GM21576 (cell line): ENCODE data around the gene INO80D.
"Not testable (repeated sequence)": the region's sequence is repeated elsewhere in the genome, so short reads cannot be mapped to it uniquely, and the experiment has no call there.

Source experiments
- ATAC-seq: cut with Tn5 transposase; IDR thresholded peaks from one replicate; pipeline ENCODE4 v1.9.1; 2021; ENCODE audit warnings: mild to moderate bottlenecking, moderate library complexity; ENCODE audit not compliant: unreplicated experiment

INO80D gene

DNA sequence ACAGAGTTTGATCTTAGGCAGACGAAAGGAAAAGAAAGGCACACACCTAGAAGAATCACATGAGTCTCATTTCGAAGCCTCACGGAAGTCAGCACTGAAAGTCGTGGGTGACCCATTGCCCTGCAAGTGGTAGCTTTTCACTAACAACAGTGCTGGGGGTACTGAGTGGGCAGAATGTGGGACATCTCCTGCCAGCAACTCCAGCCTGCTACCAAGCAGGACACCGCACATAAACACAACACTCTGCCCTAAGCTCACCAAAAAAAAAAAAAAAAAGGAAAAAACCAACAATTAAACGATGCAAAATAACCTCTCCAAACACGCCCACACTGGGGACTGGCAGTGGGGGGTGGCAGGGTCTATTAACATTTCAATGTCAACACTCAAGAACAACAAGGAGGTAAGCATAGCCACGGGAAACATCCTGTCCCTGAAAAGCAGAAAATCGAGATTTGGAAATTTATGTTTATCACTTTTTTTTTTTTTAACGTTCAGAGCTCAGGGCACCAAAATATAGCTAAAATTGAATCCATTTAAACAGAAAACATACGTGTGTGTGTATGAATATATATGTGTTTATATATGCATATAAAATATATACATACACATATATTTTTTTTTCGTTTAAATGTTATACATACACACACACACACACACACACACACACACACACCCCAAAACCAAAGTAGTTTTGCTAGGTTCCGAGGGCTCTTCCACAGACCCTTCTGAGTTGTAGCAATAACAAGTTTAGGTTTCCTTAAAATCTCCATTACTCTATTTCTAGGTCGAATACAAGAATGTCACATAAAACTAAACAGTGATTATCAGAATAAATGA lies 2.2 kb downstream of the INO80D start:
- ATAC-seq: peak; percentile 25

DNA sequence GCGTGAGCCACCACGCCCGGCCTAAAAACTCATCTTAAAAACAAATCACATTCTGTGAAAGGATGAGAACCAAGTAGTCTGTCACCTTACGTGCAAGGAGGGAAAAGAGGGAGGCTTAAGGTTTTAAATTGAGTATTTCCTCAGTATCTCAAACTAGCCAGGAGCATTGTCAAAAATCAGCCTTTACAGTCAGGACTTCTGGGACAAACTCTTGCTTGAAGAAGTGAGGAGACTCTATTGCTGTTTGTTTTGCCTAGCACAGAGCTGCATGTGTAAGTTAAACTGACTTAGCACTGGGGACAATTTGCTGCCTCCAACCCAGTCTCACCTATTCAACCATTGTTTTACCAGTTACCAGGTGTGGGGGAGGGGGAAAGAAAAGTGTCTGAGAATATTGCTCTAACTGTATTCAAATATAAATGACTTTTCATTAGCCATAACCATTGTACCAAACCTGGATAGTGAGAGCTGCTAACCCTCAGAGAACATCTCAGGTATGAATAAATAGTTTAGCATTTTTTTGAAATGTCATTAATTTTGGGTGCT lies 3.6 kb downstream of the INO80D start:
- no peak for ATAC-seq

DNA sequence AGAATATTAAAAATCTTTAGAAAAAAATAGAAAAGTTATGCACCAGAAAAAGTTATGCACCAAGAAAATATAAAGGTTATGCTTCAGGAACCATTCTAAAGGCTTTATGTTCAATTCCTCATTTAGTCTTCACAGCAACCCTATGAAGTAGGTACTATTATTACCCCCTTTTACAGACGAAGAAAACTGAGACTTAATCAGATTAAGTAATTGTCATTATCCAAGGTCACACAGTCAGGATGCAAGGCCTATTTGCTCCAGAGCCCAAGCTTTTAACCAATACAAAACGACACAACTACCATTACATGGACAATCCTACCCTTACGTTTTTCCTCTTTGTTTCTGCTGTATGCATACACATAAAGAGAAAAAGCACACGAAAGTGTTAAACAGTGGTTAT lies 5.0 kb downstream of the INO80D start:
- ATAC-seq: no peak

DNA sequence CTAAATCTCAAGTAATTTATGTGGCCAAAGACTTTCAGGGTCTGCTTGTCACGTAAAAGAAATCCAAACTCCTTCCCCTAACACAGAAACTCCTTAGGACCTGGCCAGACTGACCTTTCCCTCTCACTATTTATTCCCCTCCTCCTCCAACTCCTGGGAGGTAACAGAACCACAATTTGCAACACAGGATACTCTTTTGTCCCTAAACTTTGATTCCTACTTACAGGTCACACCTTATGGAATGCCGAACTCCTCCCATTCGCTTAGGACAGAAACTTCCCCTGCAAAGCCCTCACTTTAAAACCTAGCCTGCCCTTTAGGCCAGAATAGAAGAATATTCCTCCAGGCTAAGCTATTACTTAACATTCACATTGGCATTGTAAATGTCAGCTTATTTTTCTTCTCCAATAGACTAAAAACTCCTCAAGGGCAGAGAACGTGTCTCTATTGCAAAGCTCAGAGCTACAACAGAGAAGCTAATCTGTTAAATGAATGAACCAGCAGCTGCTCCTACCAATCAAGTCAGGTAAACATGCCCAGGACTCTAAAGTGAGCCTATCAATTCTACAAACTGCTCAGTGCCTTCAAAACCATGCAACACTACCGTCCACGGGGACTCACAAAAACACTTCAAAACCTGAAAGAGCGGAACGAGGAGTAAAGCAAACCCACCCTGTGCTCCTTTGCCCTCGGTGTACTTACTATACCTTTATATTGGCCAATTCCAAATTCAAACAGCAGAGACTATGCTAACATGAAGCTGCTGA lies 6.1 kb downstream of the INO80D start:
- ATAC-seq: no peak

DNA sequence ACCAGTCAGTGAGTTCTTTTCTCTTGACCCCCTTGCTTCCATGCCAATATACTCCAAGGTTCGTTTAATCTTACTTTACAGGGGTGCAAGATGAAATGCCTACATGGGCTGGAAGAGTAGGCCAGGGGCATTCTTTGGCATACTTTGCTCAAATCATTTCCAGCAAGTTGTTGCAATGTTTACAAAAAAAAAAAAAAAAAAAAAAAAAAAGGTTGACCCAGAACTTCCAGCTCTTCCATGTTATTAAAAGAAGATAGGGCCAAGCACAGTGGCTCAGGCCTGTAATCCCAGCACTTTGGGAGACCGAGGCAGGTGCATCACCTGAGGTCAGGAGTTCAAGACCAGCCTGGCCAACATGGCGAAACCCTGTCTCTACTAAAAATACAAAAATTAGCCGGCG lies 8.1 kb downstream of the INO80D start:
- ATAC-seq: not testable (repeated sequence)

DNA sequence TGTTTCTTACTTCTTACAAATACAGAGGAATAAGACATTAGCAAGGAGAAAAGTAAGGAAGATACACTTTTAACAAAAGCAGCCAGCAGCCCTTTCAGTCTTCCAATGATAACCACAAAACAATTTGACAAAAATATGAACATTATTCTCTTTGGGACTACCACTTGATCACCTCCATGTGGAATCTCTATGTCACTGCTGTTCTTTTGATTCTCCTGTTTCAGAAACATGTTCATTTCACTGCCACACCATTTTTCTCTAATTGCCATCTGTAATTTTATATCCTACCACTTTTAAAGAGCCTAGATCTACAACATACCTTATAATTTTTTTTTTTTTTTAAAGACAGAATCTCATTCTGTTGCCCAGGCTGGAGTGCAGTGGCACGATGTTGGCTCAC lies 10.9 kb downstream of the INO80D start:
- ATAC-seq: no peak

DNA sequence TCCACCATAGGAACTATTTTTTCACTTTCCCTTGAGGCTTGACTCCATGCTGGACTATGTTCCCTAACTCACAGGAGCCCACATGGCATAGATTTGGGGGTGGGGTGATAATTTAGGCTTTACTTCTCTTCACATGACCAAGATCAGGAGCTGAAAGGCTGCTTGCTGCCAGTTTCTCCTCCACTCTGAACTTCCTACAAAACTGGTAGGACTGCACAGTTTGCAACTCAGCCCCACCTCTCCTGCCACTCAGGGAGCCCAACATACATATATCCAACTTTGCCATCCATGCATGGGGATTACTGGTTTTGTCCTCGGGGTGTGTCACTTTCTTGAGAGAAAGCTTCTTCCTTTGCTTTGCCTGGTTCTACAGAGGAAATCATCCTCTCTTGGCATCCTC lies 14.2 kb downstream of the INO80D start:
- no peak for ATAC-seq

DNA sequence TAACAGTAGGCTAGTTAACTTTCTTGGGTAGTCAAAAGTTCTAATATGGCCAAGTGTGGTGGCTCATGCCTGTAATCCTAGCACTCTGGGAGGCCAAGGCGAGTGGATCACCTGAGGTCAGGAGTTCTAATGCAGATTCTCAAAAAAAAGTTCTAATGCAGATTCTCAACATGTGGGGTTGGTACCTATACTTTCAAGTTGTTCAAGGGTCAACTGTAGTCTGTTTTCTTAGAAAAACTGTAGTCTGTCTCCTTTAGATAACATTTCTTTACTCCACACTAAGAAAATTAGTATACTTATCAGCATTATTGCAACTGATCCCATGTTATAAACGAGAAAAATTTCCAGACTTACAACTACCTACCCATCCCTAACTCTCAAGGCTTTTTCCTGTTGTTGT lies 16.6 kb downstream of the INO80D start:
- ATAC-seq: no peak

DNA sequence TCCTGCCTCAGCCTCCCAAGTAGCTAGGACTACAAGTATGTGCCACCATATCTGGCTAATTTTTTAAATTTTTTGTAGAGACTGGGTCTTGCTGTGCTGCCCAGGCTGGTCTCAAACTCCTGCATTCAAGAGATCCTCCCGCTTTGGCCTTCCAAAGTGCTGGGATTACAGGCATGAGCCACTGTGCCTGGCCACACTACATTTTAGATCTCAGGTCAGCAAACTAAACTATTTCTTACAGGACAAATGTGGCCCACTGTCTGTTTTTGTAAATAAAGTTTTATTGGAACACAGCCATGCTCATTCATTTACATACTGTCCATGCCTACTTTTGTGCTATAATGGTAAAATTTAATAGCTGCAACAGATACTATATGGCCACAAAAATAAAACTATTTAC lies 17.8 kb downstream of the INO80D start:
- ATAC-seq: no peak

DNA sequence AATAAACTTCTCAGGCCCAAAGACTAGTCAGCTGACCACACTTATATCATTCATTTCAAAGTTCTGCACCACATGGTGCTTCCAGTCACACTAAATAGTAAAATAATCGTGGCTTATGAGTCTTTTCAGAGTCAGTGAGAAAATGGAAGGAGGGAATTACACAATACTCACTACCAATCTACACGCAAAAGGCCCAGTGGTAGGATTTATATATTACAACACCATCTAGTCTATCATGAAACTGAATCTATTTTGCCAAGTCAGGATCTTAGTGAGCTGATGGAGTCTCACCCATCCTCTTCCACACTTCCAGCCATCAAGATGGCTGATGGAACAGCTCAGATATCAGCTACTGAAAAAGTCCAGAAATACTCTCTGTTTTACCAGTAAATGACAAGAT lies 21.9 kb downstream of the INO80D start:
- ATAC-seq: no peak

DNA sequence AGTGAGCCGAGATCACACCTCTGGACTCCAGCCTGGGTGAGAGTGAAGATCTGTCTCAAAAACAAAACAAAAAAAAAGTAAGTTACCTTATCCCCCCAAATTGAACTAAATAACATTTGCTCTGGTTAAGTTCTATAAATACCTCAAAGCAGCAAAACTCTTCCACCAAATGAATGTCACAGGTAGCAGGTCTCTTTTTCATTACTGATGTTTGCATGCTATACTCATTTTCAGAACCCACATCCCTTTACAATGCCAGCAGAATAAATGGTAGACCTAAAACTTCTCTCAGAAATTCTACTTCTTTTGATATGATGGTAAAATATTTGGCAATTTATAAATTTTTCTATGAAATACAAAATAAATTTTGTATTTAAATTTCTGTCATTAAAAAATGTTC lies 22.3 kb downstream of the INO80D start:
- no peak for ATAC-seq

DNA sequence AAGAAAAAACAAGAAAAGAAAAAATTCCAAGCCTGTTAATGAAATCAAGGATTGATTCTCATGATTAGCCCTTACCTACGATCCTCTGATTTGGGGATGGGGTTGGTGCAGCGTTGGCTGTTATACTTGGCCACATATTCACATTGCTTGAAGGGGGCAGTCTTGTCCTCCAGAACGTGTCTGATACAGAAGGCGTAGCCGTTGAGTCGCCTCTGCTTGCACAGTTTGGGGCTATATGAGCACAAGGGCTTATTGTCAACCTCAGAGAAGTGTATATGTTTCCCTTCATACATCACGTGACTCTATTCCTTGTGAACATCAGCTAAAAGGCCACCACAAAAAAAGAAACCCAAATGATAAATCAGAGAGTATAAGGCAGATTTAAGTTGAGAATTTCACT lies 23.2 kb downstream of the INO80D start:
- ATAC-seq: no peak

DNA sequence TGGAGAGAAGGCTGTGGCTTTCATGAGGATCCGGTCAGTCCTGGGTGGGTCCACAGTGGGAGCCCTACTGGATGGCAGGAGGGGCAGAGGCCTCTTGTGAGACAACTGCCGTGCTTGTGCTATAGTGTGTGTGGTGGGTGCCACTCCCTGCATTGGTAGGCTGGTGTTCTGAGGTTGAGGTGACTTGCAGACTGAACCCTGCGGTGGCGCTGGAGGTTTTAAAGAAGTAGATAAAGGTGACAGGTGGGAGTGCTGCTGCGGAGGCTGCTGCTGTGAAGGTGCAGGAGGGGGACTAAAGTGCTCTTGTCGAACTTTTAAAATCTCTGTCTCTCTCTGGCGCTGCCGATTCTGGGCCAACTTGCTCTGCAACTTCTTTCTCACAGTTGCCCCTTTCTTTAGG lies 29.7 kb downstream of the INO80D start:
- no peak for ATAC-seq

DNA sequence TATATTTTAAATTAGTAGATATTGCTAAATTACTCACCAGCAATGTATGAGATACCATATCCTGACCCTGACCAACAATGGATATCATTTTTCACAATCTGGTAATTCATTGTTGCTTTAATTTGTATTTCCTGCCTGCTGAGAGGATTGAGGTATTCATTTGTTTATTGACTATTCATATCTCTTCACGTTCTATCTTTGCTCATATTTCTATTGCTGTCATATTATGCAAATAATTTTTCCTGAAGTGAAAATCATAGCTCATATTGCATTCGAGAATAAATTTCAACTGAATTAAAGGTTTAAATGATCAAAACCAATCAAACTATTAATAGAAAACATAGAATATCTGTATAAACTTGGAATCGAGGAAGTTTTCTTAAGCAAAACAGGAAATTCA lies 31.0 kb downstream of the INO80D start:
- ATAC-seq: no peak

DNA sequence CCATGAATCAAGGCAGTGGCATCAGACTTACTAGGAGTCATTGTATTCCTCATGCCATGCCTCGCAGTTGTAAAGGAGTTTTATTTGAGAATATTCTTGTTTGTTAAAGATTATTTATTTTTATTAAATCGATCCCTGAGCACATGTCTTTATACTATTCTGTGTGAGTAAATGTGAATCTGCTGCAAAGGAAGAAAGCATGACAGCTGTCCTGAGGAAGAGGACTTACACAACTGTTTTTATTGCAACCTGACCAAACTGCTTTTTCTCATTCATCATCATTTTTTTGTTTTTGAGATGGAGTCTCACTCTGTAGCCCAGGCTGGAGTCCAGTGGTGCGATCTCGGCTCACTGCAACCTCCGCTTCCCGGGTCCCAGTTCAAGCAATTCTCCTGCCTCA lies 34.1 kb downstream of the INO80D start:
- no peak for ATAC-seq

DNA sequence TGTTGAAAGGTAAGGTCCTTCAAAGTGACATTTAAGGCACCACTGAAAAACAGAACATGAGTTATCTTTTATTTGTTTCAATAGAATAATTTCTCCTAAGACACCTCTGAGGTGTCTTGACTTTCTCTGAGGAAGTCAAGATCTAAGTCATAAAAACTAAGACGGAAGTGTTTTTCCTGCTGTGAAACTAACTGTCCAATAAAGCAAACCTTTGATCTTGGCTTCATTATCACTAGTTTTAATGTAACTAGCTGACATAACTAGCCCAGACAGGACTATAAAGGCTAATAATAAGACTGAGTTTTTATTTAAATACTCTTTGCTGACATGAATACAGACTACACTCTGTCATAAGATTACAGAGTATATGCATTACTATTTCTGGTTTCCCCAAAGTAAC lies 36.6 kb downstream of the INO80D start:
- no peak for ATAC-seq

DNA sequence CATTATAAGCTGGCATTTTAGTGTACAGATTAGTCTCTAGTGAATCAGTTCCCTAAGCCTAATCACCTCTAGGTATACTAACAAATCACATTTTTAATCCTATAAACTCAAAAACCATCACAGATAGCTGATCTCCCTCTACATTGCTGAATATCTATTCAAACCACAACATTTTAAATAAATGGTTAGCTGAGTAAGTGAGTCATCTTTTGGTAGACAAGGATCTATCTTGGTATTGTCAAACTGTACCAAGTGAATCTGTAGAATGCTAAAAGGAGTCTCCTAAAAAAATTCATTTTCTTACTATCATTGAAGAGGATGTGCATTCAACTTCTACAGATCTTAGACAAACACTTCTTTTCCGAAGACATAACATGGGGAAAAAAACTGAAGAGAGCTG lies 40.7 kb downstream of the INO80D start:
- no peak for ATAC-seq

DNA sequence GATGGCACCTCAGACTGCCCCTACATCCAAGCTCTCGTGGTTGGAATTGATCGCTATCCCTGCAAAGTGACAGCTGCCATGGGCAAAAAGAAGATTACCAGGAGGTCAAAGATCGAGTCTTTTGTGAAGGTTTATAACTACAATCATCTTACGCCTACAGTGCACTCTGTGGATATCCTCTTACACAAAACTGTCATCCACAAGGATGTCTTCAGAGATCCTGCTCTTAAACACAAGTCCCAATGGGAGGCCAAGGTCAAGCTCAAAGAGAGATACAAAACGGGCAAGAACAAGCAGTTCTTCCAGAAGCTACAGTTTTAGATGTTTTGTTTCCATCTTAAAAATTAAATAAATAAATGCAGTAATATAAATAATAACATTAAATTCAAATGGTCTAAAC lies 45.4 kb downstream of the INO80D start:
- ATAC-seq: no peak

DNA sequence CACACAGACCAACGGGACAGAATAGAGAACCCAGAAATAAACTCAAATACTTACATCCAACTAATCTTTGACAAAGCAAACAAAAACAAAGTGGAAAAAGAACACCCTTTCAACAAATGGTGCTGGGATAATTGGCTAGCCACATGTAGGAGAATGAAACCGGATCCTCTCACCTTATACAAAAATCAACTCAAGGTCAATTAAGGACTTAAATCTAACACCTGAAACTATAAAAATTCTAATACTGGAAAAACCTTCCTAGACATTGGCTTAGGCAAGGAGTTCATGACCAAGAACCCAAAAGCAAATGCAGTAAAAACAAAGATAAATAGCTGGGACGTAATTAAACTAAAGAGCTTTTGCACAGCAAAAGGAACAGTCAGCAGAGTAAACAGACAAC lies 50.6 kb downstream of the INO80D start:
- not testable (repeated sequence) for ATAC-seq

DNA sequence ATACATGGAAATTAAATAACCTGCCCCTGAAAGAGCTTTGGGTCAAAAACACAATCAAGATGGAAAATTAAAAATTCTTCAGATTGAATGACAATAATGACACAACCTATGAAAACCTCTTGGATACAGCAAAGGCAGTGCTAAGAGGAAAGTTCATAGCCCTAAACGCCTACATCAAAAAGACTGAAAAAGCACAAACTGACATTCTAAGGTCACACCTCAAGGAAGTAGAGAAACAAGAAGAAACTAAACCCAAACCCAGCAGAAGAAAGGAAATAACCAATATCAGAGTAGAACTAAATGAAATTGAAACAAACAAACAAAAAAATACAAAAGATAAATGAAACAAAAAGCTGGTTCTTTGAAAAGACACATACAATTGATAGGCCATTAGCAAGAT lies 52.5 kb downstream of the INO80D start:
- not testable (repeated sequence) for ATAC-seq

DNA sequence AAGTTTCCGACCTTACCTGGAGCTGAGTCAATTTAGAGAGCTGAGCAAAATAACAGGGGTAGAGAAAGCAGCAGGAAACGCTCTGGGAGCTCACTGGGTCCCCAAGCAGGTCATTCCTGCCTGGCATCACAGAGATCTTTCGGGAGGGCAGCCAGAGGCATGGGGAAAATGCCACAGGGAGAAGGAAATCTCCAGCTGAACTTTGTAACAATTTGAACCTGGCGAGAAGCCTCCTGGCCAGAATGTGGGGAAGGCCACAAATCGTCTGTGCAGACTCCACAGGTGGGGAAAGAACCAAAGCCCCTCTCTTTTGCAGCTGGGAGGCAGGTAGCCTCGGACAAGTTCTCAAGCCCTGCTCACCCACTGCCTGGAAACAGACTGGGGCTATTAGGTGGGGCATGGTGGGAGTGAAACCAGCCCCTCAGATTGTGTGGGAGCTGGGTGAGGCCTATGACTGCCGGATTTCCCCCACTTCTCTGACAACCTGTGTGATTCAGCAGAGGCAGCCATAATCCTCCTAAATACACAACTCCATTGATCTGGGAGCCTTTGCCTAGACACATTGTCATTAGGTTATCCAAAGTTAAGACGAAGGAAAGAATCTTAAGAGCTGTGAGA lies 53.9 kb downstream of the INO80D start:
- ATAC-seq: no peak
